GM12878 (cell line): Measurements from ENCODE around the gene RHBDD3. TPM values are rescaled to one million over a fixed set of nuclear protein-coding genes. Genes with fewer than 3 reads are reported as not detected.

Experiments used
- BACH1 ChIP-seq: fragments of 450-650 bp; IDR thresholded peaks from 2 replicates; pipeline ENCODE4 v1.6.1; 2017; ENCODE audit warnings: mild to moderate bottlenecking, borderline replicate concordance
- BHLHE40 ChIP-seq, 2 experiments: fragments of 450-650 bp in 1 of 2; IDR thresholded peaks; 2 replicates each; pipeline ENCODE4 v1.6.1; 2011 to 2017; ENCODE audit warnings: low read depth in 2 of 2, borderline replicate concordance in 1 of 2, improper control_type of control experiment in 1 of 2, low read length in 1 of 2, mild to moderate bottlenecking in 1 of 2
- CBFB ChIP-seq: IDR thresholded peaks from 2 replicates; pipeline ENCODE4 v1.6.1; 2016; ENCODE audit warnings: antibody characterized with exemption, low read depth
- CUX1 ChIP-seq: IDR thresholded peaks from 2 replicates; pipeline ENCODE4 v1.6.1; 2012; ENCODE audit warnings: improper control_type of control experiment, low read depth, low read length; ENCODE audit not compliant: insufficient replicate concordance
- E2F4 ChIP-seq: IDR thresholded peaks from 2 replicates; pipeline ENCODE4 v1.6.1; 2012; ENCODE audit warnings: low read depth, low read length, improper control_type of control experiment
- EP300 ChIP-seq, 2 experiments: fragments of 150-350 bp in 1 of 2; IDR thresholded peaks; 2 replicates each; pipeline ENCODE4 v1.6.1; 2011 to 2012; ENCODE audit warnings: low read depth in 2 of 2, low read length in 2 of 2, borderline replicate concordance in 1 of 2, improper control_type of control experiment in 1 of 2, inconsistent platforms in 1 of 2; ENCODE audit not compliant: control insufficient read depth in 1 of 2
- EZH2 ChIP-seq: IDR thresholded peaks from 2 replicates; pipeline ENCODE4 v1.6.1; 2012; ENCODE audit warnings: low read depth, mild to moderate bottlenecking, control low read depth, inconsistent platforms, low read length, borderline replicate concordance; ENCODE audit not compliant: control insufficient read depth
- FOS ChIP-seq: IDR thresholded peaks from 3 replicates; pipeline ENCODE4 v1.6.1; 2011; ENCODE audit warnings: borderline replicate concordance; ENCODE audit not compliant: insufficient read length; ENCODE audit errors: extremely low read depth
- GABPA ChIP-seq: IDR thresholded peaks from 2 replicates; pipeline ENCODE4 v1.6.1; 2014; ENCODE audit warnings: antibody characterized with exemption, low read depth, mild to moderate bottlenecking, inconsistent platforms
- IKZF1 ChIP-seq: fragments of 450-650 bp; conservative IDR thresholded peaks from 2 replicates; pipeline ENCODE4 v1.6.1; 2017; ENCODE audit warnings: antibody characterized with exemption, mild to moderate bottlenecking
- IKZF2 ChIP-seq, 2 experiments: fragments of 450-650 bp; IDR thresholded peaks; 2 replicates each; pipeline ENCODE4 v1.6.1; 2017; ENCODE audit warnings: mild to moderate bottlenecking in 2 of 2, moderate library complexity in 2 of 2
- IRF3 ChIP-seq: fragments of 450-650 bp; IDR thresholded peaks from 2 replicates; pipeline ENCODE4 v1.6.1; 2014; ENCODE audit warnings: mild to moderate bottlenecking
- JUNB ChIP-seq: IDR thresholded peaks from 2 replicates; pipeline ENCODE4 v1.6.1; 2016; ENCODE audit warnings: antibody characterized with exemption, mild to moderate bottlenecking
- MTA3 ChIP-seq: IDR thresholded peaks from 2 replicates; pipeline ENCODE4 v1.6.1; 2012; ENCODE audit warnings: low read length, inconsistent platforms, borderline replicate concordance
- PAX8 ChIP-seq: fragments of 450-650 bp; IDR thresholded peaks from 2 replicates; pipeline ENCODE4 v1.6.1; 2017; ENCODE audit warnings: mild to moderate bottlenecking, moderate library complexity
- POLR2A ChIP-seq: IDR thresholded peaks from 2 replicates; pipeline ENCODE4 v1.6.1; 2011; ENCODE audit warnings: low read depth, mild to moderate bottlenecking, low read length
- RELA ChIP-seq: fragments of 450-650 bp; IDR thresholded peaks from 2 replicates; pipeline ENCODE4 v1.8.0; 2014; ENCODE audit warnings: borderline replicate concordance; ENCODE audit not compliant: partially characterized antibody
- TAF1 ChIP-seq: IDR thresholded peaks from 2 replicates; pipeline ENCODE4 v1.6.1; 2011; ENCODE audit warnings: mild to moderate bottlenecking, low read depth, low read length, borderline replicate concordance
- TCF3 ChIP-seq: IDR thresholded peaks from 2 replicates; pipeline ENCODE4 v1.6.1; 2012; ENCODE audit warnings: low read depth, mild to moderate bottlenecking, low read length, borderline replicate concordance; ENCODE audit not compliant: insufficient read depth
- USF1 ChIP-seq: IDR thresholded peaks from 2 replicates; pipeline ENCODE4 v1.6.1; 2011; ENCODE audit warnings: borderline replicate concordance, low read depth, mild to moderate bottlenecking, moderate library complexity, mixed read lengths, low read length; ENCODE audit not compliant: insufficient read depth; ENCODE audit errors: extremely low read length
- USF2 ChIP-seq: IDR thresholded peaks from 2 replicates; pipeline ENCODE4 v1.6.1; 2011; ENCODE audit warnings: low read depth, low read length, improper control_type of control experiment, borderline replicate concordance
- WRNIP1 ChIP-seq: IDR thresholded peaks from 2 replicates; pipeline ENCODE4 v1.6.1; 2011; ENCODE audit warnings: low read depth, low read length, improper control_type of control experiment, borderline replicate concordance
- polyA plus RNA-seq, 11 experiments: library from polyadenylated mRNA; depleted of rRNA in 4 of 11; unstranded in 6 of 11; stranded (reverse) in 5 of 11; fragments of >200 nt; fragmentation: Nextera tagmentation in 4 of 11; fragmentation: Illumina TruSeq in 1 of 11; extraction: Ambion mirVana in 4 of 11; extraction: Trizol in 1 of 11; gene quantifications; 1 replicate in 1 of 11; 2 replicates in 10 of 11; pipeline versions ENCODE4 v1.2.1 to v1.2.3, GENCODE V29; 2011 to 2016; ENCODE audit warnings: inconsistent platforms in 2 of 11, missing spikeins in 2 of 11, low read depth in 1 of 11
- total RNA-seq, 4 experiments: library from RNA; depleted of rRNA in 3 of 4; stranded (reverse); fragments of >200 nt in 3 of 4; fragmentation: Illumina TruSeq in 1 of 4; extraction: Trizol in 1 of 4; gene quantifications; 2 replicates each; pipeline versions ENCODE4 v1.2.1 to v1.2.3, GENCODE V29; 2013 to 2021

RHBDD3 gene
- total and polyA plus RNA-seq, 10 of the 15 experiments (the other 5 are each of a cell fraction or from before 2014, with no cell fraction given) = 0.27 to 41.2 (median 20.1) TPM

GRCh38 chr22:29310863-29311339 is 43.1 kb upstream of the RHBDD3 start (continued):
- TF ChIP-seq CUX1 (no peak), FOS (no peak), GABPA (no peak), POLR2A (no peak), RELA (peak; percentile 32), USF1 (no peak), JUNB (no peak), BACH1 (no peak), TAF1 (no peak), CBFB (no peak), IKZF2 (IDR thresholded peaks at IDR 0.05) (0 out of 4 replicates have a peak, but pooled peaks of 1 of the 2 experiments have one; percentile 42), EZH2 (no peak), E2F4 (no peak), MTA3 (no peak), TCF3 (0 out of 2 replicates have a peak, but pooled peaks have one; percentile 33), IKZF1 (peak; percentile 61), IRF3 (no peak), PAX8 (no peak), USF2 (no peak), WRNIP1 (no peak), BHLHE40 (IDR thresholded peaks at IDR 0.05; ENCODE audit: borderline replicate concordance in 1 of 2, low read depth in 2 of 2, low read length in 1 of 2) (no peak), EP300 (IDR thresholded peaks at IDR 0.05; ENCODE audit: borderline replicate concordance in 1 of 2, control insufficient read depth in 1 of 2, low read depth in 2 of 2, low read length in 2 of 2) (no peak)
